GM18499 (cell line): Measurements from ENCODE around the gene FIG4.
"Not testable (repeated sequence)": the region's sequence is repeated elsewhere in the genome, so short reads cannot be mapped to it uniquely, and the experiment has no call there.

Experiments used
- ATAC-seq: cut with Tn5 transposase; IDR thresholded peaks from one replicate; pipeline ENCODE4 v1.9.1; 2021; ENCODE audit warnings: moderate number of reproducible peaks; ENCODE audit not compliant: insufficient read depth, unreplicated experiment

Gene FIG4

DNA sequence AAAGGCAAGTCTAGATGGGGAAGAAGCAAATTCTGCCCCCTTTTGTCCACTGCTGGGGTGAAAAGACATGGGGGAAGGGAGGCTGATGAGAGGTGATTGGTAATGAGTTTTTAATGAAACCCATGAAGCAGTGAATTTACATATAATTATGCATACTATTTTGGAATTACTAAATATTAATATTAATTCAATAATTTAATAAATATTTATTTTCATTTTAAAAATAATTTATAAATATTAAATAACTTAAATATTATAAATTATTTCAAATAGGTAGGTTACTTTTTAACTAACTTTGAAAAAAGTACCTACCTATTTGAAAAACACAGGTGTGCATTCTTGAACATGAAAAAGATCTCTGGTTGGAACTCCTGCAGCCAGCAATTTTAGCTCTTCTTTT, 148.9 kb downstream of the FIG4 start:
- no peak for ATAC-seq

DNA sequence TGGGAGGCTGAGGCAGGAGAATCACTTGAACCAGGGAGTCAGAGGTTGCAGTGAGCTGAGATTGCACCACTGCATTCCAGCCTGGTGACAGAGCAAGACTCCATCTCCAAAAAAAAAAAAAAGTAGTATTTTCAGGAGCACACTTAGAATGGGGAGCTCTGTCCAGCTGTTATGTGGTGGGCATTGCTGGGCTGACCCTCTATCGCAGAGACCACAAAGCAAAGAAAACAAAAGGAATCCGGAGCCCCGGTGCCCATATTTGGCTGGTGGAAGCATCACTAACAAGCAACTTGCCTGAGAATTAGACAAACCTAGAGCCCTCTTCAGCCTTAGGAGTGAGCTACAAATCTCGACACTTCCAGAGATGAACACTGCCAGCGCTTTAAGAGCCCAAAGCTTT, 149.7 kb downstream of the FIG4 start:
- ATAC-seq, result no peak

DNA sequence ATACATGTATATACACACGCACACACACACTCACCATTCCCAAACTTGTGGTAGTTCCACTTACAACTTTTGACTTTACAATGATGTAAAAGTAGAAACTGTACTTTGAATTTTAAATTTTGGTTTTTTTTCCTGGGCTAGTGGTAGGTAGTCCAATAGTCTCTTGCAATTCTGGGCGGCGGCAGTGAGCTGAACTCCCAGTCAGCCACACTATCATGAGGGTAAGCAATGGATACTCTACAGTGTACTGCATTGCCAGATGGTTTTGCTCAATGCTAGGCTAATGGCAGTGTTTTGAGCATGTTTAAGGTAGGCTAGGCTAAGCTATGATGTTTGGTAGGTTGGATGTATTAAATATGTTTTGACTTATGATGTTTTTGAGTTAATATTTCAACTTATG, 150.8 kb downstream of the FIG4 start:
- ATAC-seq, result no peak

GRCh38 chr6:109852713-109853112, 161.6 kb downstream of the FIG4 start:
- no peak for ATAC-seq

DNA sequence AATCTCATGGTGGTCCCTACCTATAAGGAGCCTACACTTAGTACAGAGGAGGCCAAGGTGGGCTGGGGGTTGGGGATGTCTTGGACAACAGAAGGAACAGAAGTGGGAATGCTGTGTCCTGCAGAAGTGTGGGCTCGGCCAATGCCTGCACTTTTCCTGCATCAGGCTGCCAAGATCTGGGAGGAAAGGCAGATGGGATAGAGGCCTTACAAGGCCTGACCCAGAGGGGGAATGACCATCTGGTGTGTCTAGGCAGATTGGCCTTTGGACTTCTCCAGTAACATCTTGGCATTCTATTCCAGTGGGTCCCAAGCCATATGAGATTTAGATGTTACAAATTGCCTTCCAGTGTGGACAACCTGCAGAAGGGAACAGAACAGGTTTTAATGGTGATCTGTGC, 162.3 kb downstream of the FIG4 start:
- no peak for ATAC-seq

DNA sequence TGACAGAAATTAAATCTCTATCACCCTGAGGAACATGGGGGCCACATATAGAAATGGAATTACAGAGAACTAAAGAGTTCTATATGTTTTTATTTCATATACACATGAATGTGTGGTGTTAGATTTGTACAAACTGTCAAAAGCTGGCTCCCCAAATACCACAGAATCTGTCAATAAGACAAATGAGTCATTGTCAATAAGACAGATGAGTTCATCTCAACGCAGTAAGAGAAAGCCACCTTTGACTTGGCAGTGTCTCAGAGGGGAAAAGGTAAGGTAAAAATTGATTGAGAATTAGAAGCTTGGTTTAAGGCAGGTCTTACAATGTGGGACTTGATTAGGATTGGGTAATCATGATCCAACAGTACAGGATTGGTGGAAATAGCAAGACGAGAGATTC, 162.9 kb downstream of the FIG4 start:
- no peak for ATAC-seq

DNA sequence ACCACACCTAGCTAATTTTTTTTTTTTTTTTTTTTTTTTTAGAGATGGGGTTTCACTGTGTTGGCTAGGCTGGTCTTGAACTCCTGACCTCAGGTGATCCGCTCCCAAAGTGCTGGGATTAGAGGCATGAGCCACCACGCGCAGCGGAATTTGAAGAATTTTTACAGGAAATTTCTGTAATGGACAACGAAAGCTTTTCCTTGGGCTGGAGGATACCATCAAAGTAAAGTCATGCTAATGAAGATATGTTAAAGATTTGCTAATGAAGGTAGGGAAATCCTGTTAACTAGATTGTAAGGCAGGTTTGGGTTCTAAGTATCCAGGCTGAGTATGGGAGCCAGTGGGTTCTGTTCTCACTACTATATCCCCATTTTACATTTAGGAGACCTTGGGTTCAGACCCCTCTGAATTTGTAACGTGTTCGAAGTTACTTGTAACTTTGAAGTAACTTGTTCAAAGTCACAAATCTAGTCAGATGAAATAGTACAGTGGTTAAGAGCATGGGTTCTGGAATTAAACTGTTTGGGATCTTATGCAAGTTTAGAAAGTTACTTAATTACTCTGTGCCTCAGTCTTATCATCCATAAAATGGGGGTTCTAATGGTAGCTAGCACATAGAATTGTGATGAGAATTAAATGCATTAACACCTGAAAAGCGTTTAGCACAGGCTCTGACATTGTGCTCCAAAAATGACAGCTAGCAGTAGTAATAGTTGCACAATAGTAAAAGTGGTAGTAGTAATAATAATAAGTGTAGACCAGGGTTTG, 163.6 kb downstream of the FIG4 start:
- no peak for ATAC-seq

DNA sequence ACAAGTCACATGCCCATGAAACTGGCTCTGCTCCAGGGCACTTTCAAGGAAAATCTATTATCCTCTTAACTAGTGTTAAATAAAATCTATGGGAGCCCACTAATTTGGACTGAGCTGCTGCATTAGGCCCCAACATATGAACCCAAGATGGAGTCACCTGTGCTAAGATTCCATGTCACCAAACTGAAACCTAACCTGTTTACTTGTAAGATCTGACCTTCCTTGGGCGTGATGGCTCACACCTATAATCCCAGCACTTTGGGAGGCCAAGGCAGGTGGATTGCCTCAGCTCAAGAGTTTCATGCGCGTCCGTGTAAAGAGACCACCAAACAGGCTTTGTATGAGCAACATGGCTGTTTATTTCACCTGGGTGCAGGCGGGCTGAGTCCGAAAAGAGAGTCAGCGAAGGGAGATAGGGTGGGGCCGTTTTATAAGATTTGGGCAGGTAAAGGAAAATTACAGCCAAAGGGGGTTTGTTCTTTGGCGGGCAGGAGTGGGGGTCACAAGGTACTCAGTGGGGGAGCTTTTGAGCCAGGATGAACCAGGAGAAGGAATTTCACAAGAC, 164.5 kb downstream of the FIG4 start:
- ATAC-seq, result not testable (repeated sequence)

GRCh38 chr6:109861946-109862345, 170.8 kb downstream of the FIG4 start:
- ATAC-seq, result no peak

DNA sequence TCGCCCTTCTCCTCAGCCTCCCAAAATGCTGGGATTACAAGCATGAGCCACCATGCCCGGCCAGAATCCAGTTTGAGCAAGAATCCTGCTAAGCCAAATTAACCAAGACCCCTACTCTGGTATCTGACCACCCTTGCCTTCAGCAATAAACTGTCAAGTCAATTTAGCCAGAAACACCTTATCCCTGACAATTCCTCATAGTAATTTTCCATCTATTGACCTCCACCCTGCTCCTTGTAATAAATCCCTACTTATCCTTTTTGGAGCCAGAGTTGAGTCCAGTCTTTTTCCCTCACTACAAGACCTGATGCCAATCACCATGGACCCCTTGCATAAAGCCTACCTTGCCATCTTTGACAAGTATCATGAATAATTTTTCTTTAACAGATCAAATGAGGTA, 173.0 kb downstream of the FIG4 start:
- ATAC-seq, result no peak

DNA sequence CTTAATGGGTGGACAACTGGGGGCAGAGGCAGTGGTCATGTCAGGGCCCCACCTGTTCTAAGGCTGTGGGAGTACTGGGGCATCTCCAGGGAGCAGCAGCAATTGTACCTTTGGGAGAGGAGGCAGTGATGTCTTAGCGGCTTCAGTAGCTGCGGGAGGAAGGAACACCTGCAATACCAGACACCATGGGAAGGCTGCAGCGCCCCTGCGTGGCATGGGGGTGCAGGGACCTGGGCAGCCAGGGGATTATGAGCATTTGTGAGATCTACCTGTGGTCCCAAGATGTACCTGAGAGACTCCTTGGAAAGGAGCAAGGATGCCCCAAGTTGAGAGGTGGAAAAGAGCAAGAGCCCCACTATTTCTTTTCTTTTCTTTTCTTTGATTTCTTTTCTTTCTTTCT, 174.9 kb downstream of the FIG4 start:
- no peak for ATAC-seq

DNA sequence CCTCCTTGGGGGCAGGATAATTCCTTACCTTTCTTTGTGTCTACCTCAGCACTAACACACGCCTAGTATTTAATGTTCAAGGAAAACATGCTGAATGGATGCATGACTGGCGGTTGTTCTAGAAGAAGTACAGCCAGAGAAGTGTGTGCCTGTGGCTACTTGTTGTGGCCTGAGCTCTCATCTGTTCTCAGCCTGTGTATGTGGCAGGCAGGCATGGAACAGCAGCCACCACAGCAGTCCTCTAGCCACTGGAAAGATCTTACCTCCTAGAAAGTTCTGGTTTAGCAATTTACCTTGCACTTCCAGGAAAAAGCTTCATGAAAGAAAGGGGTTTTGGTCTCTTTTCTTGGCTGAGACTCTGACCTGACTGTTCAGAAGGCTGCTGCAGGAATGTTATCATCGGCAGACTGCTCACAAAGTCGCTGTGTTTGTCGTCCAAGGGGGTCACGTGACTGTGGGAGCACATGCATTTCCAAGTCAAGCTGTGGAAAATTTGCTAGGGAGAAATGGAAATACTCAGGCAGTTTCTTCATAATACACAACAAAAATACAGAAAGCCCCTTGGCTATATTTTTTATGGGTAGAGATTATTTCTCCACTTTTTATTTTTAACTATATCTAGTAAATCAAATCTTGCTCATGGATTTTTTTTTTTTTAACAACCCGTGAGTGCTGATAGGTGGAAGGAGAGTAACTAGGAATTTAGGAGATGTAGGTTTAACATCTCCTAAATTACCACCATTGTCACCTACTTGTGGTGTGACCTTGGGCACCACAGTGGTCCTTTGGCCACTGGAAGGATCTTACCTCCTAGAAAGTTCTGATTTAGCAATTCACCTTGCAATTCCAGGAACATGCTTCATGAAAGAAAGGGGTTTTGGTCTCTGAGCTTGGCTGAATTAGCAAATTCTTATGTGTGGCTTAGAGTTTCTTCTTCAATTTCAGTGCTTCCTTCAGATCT, 176.2 kb downstream of the FIG4 start:
- ATAC-seq, result no peak

DNA sequence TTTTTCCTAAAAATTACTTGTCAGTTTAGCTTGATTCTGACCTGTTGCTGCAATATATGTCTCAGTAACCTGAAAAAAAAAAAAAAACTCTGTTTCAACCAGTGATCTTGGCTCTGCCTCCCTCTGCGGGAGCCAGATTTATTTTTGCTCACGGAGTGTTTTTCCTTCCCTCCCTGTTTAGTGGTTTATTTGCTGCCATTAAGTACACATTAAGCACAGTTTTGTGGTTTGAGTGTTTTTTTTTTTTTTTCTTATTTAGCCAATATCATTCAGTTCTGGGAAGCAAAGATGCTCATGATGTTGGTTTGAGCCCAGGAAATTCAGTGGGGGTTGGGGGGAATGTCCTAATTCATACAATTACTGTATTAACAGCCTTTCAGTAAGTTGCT, 176.9 kb downstream of the FIG4 start:
- ATAC-seq, result no peak

DNA sequence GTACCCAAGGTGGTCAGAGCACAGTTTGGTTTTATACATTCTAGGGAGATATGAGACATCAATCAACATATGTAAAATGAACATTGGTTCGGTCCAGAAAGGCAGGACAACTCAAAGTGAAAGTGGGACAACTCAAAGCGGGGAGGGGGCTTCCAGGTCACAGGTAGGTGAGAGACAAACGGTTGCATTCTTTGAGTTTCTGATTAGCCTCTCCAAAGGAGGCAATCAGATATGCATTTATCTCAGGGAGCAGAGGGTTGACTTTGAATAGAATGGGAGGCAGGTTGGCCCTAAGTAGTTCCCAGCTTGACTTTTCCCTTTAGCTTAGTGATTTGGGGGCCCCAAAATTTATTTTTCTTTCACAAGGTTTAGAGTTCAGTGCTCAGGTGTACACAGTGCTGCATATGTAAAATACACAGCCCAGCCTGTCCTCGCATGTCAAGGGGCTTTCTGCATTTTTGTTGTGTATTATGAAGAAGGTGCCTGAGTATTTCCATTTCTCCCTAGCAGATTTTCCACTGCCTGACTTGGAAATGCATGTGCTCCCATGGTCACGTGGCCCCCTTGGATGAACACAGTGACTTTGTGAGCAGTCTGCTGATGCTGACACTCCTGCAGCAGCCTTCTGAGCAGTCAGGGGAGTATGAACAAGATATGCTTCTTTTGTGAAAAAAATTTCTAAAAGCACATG, 178.4 kb downstream of the FIG4 start:
- ATAC-seq, result not testable (repeated sequence)

DNA sequence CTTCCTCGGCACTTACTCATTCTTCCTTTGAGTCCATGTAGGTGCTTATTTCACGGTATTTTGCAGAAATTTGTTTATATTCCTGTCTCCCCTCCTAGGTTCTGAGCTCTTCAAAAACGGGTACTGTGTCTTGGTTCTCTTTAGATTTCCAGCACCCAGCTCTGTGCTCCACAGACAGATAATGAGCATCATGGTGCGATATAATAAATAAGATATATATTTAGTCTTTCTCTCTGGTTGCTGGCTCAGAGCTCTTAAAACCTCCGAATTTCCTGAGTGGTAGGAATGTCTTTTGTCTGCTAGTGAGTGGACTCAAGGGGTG, 179.0 kb downstream of the FIG4 start:
- ATAC-seq, result no peak

DNA sequence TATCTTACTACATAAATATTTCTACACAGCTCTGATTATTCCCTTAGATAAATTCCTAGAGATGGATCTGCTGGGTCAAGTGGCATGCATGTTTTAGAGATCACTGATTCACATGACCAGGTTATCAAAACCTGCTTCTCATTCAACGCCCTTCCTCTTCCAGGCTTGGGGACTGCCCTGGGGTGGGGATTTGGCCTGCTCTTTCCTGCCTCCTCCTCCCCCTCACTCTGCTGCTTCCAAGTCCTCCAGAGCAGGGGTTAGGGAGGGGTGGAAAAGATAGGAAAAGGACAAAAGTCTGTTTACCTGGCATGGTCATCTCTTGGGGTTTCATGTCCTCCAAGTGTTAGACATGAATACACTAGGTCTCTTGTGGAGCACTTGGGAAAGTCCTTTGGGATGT, 181.5 kb downstream of the FIG4 start:
- no peak for ATAC-seq

DNA sequence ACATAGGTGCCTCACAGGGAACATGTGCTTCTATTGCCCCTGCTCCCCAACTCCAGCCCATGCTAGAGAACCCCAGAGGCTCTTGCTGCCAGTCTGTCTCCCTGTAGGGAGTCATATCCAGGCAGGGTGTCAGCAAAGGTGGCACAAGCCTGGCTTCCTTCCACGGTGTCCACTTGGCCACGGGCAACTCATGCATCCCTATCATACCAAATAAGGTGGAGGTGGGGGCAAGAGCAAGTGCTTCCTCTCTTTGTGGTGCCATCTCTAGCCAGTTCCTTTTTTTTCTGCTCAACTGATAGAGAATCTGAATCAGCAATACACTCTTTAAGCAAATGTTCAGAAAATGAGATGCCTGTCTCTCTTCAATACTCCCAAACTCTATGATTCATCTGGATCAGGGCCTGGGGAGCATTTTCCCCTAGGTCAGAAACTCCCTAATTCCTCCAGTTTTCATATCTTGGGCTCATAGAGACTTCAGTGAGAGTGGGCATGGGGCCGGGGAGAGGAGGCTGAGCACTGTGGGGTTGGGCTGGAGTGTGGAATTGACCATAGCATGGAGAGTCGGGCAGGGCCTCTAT, 182.0 kb downstream of the FIG4 start:
- ATAC-seq, result no peak

GRCh38 chr6:109874086-109874485, 183.0 kb downstream of the FIG4 start:
- ATAC-seq, result no peak

DNA sequence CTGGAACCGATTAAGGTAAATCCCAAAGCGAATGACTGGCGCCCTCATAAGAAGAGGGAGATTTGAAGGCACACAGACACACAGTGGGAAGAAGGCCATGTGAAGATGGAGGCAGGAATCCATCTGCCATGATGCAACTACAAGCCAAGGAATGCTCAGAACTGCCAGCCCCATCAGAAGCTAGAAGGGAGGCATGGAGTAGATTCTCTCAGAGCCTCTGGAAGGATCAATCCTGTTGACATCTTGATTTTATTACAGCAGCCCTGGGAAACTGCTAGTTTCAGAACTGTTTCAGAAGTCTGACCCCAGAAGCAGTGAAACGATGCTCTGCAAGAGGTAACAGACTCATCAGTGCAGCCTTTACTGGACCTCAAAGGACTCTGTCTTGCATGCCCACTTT, 183.5 kb downstream of the FIG4 start:
- no peak for ATAC-seq
